Sigmoid colon (tissue), 7 donors: Measurements from ENCODE around the gene RAF1. TPM values are rescaled to one million over a fixed set of nuclear protein-coding genes. Genes with fewer than 3 reads are reported as not detected.

ENCODE experiments used
- DNase-seq: peaks from one replicate; pipeline ENCODE4 v3.0.0-alpha.2; 2019
- H3K27ac ChIP-seq, 4 donors: fragments of 200-600 bp; sonication (generic); one replicate each; pipeline ENCODE4 v1.5.1; 2016 to 2019; ENCODE audit warnings: mild to moderate bottlenecking in 1 of 4
- H3K27me3 ChIP-seq, 3 donors: fragments of 200-600 bp; sonication (generic); one replicate each; pipeline ENCODE4 v1.5.1; 2019; ENCODE audit warnings: mild to moderate bottlenecking in 1 of 3
- H3K36me3 ChIP-seq, 4 donors: fragments of 200-600 bp; sonication (generic); one replicate each; pipeline ENCODE4 v1.5.1; 2016 to 2019
- H3K4me1 ChIP-seq, 4 donors: fragments of 200-600 bp; sonication (generic); one replicate each; pipeline ENCODE4 v1.5.1; 2017 to 2019
- H3K4me3 ChIP-seq, 4 donors: fragments of 200-600 bp; sonication (generic); one replicate each; pipeline ENCODE4 v1.5.1; 2017 to 2019; ENCODE audit warnings: mild to moderate bottlenecking in 2 of 4, moderate library complexity in 1 of 4
- H3K9me3 ChIP-seq, 4 donors: fragments of 200-600 bp in 3 of 4; sonication (generic) in 3 of 4; one replicate each; pipeline versions ENCODE4 v1.5.1 to v1.6.1; 2013 to 2019
- EP300 ChIP-seq, 4 donors: sonication (generic); formaldehyde crosslinking; IDR thresholded peaks; one replicate each; pipeline ENCODE4 v1.6.1; 2017; ENCODE audit warnings: antibody characterized with exemption in 4 of 4
- POLR2A ChIP-seq, 2 donors: fragments of 450-650 bp; IDR thresholded peaks; one replicate each; pipeline ENCODE4 v1.6.1; 2016; ENCODE audit warnings: antibody characterized with exemption in 2 of 2, mild to moderate bottlenecking in 2 of 2, moderate library complexity in 2 of 2
- POLR2AphosphoS5 ChIP-seq, 4 donors: sonication (generic); formaldehyde crosslinking; IDR thresholded peaks; one replicate each; pipeline ENCODE4 v1.6.1; 2017; ENCODE audit warnings: antibody characterized with exemption in 4 of 4
- WGBS, 2 donors: extraction: QIAGEN DNeasy Blood & Tissue Kit; methylation state at CpG; one replicate each; pipeline ENCODE4 v1.1.7; 2013; 5-methylcytosine and 5-hydroxymethylcytosine counted together
- intact Hi-C: fragments of 100-400 bp; cut with DNase I; formaldehyde crosslinking; loops from one replicate; pipeline ENCODE4 v1.15.1; 2023
- polyA plus RNA-seq, 3 donors: library from polyadenylated mRNA; stranded (reverse); fragments of 200-250 nt; gene quantifications; one replicate each; pipeline ENCODE4 v1.2.3, GENCODE V29; 2013
- total RNA-seq, 4 donors: library from RNA; depleted of rRNA; stranded (reverse); fragments of >200 nt; gene quantifications; one replicate each; pipeline ENCODE4 v1.1.0, GENCODE V29; 2016
- TF ChIP-seq, protein P1 (sequence below), 4 experiments: fragments of 450-650 bp in 3 of 4; fragments of 200-600 bp in 1 of 4; IDR thresholded peaks; one replicate each; pipeline ENCODE4 v1.5.1; 2016 to 2019; ENCODE audit warnings: antibody characterized with exemption in 4 of 4, mild to moderate bottlenecking in 3 of 4, moderate library complexity in 2 of 4
- donor health status: healthy with polysubstance abuse.
- donor health status: Bipolar disorder and iron deficiency.
- donor health status: healthy.

The RAF1 gene
- total and polyA plus RNA-seq, 7 donors, result 45.0 to 101 (median 83.8) TPM

DNA sequence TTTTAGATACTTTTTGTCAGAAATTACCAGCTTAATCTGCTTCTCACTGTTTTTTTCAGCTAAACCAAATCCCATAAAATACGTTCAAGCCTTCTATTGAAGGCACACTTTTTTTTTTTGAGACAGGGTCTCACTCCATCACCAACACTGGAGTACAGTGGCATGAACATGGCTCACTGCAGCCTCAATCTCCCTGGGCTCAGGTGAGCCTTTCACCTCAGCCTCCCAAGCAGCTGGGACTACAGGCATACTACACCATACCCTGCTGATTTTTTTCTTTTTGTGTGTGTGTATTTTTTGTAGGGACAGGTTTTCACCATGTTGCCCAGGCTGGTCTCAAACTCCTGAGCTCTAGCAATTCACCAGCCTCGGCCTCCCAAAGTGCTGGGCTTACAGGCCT lies 3.7 kb downstream of the RAF1 start:
- WGBS, 2 donors, result 69 to 75% methylated on average over 2 of the region's 2 CpGs
- intact Hi-C loops, result loop anchor here (5.0 to 10.0 kb wide), 3 partner anchors 178 to 1485 kb away; partner anchors contain the start of gene TSEN2
- Histone ChIP-seq H3K27me3 (no peaks in the 10 kb centered on the region), H3K27ac (peak overlapping the region in 3 of 4 donors; percentile 41 to 100 (median 100)), H3K4me1 (peaks cover 0 to 75% (median 67%) of the 10 kb centered on the region in 4 donors), H3K4me3 (no peak overlapping the region), H3K36me3 (no peaks in the 10 kb centered on the region), H3K9me3 (no peaks in the 10 kb centered on the region)
- TF ChIP-seq POLR2A (IDR thresholded peaks at IDR 0.05) (no peak), POLR2AphosphoS5 (IDR thresholded peaks at IDR 0.05) (no peak), EP300 (IDR thresholded peaks at IDR 0.05) (no peak)
- TF ChIP-seq, protein P1, sequence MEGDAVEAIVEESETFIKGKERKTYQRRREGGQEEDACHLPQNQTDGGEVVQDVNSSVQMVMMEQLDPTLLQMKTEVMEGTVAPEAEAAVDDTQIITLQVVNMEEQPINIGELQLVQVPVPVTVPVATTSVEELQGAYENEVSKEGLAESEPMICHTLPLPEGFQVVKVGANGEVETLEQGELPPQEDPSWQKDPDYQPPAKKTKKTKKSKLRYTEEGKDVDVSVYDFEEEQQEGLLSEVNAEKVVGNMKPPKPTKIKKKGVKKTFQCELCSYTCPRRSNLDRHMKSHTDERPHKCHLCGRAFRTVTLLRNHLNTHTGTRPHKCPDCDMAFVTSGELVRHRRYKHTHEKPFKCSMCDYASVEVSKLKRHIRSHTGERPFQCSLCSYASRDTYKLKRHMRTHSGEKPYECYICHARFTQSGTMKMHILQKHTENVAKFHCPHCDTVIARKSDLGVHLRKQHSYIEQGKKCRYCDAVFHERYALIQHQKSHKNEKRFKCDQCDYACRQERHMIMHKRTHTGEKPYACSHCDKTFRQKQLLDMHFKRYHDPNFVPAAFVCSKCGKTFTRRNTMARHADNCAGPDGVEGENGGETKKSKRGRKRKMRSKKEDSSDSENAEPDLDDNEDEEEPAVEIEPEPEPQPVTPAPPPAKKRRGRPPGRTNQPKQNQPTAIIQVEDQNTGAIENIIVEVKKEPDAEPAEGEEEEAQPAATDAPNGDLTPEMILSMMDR (IDR thresholded peaks at IDR 0.05), result no peak
- no peak for DNase-seq

DNA sequence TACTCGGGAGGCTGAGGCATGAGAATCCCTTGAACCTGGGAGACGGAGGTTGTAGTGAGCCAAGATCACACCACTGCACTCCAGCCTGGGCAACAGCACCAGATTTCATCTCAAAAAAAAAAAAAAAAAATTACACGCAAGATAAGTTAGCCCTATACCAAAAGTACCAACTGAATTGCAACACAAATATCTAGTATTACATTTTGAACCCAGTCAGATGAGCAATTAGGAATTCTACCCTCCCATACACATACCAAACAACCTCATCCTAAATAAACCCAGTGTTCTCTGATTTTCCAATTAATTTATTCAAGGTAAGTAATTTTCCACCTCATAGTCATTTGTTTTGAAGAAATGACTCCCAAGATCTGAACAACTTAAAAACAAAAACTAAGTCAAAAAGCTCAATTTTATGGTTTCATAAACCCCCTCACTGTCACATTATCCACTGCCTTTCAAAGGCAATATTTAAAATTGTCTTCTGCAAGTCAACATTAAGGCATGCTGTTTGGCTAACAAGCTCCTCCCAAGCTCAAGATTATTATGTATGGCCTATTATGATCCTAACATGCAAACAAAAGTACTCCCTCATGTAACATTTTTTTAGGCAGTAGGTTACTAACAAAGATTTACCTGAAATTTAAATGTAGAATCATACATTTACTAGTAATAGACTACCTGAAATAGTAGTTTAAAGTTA lies 4.5 kb downstream of the RAF1 start:
- WGBS, 2 donors, result 94 to 96% methylated on average over 3 of the region's 3 CpGs
- Histone ChIP-seq H3K9me3 (no peaks in the 10 kb centered on the region), H3K4me3 (no peak overlapping the region), H3K36me3 (no peaks in the 10 kb centered on the region), H3K27ac (peak overlapping the region; percentile 4 to 100 (median 70)), H3K27me3 (no peaks in the 10 kb centered on the region), H3K4me1 (peaks cover 0 to 70% (median 66%) of the 10 kb centered on the region in 4 donors)
- TF ChIP-seq POLR2AphosphoS5 (IDR thresholded peaks at IDR 0.05) (no peak), POLR2A (IDR thresholded peaks at IDR 0.05) (no peak), EP300 (IDR thresholded peaks at IDR 0.05) (no peak)
- TF ChIP-seq, protein P1 (IDR thresholded peaks at IDR 0.05), result no peak
- intact Hi-C loops, result loop anchor here (5.0 to 10.0 kb wide), 3 partner anchors 177 to 1485 kb away; partner anchors contain the start of gene TSEN2
- no peak for DNase-seq

DNA sequence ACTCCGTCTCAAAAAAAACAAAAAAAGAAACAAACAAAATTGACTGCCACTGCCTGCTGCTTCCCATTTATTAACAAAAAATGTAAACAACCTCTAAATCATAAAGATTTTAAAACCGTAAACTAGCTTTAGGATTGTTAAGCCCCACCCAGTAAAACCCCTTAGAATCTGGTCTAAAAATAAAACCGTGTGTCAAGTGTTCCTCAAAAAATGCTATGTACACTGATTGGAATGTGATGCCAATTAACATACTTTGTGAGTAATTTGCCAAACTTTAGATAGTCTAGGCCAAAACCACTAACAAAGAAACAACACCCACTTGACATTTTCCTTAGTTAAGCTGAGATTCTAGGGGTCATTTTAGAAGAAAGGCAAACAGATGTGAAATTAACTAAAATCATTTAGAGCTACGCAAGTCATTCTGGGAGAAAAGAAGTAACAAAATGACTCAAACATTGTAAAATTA lies 5.3 kb downstream of the RAF1 start:
- no peak for DNase-seq
- no peaks in the 10 kb centered on the region for H3K9me3 ChIP-seq
- peaks cover 0 to 77% (median 74%) of the 10 kb centered on the region in 4 donors for H3K4me1 ChIP-seq
- H3K4me3 ChIP-seq, result no peak overlapping the region
- intact Hi-C loops, result no loop called here
- H3K27me3 ChIP-seq, result no peaks in the 10 kb centered on the region
- H3K36me3 ChIP-seq, result no peaks in the 10 kb centered on the region
- 33 to 45% methylated on average over 4 of the region's 4 CpGs for WGBS, 2 donors
- TF ChIP-seq, protein P1 (IDR thresholded peaks at IDR 0.05), result no peak
- peak overlapping the region; percentile 4 to 100 (median 70) for H3K27ac ChIP-seq

DNA sequence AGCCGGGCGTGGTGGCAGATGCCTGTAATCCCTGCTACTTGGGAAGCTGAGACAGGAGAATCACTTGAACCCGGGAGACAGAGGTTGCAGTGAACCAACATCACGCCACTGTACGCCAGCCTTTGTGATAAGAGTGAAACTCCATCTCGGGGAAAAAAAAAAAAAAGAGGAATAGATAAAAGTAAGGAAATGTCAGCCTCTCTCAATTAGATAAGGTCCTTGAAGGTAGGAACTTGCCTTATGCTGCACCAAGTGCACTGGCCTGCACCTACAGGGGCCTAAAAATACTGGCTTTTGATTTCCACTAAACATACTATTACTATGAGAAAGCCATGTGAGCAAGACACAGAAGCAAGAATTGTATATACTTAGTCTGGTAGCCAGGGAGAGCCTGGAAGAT lies 7.1 kb downstream of the RAF1 start:
- whole genome bisulfite sequencing, 2 donors, result 91 to 92% methylated on average over 6 of the region's 6 CpGs
- DNase-seq, result no peak
- H3K27me3 ChIP-seq, result no peaks in the 10 kb centered on the region
- no peak for TF ChIP-seq POLR2AphosphoS5 (IDR thresholded peaks at IDR 0.05)
- no peak for TF ChIP-seq POLR2A (IDR thresholded peaks at IDR 0.05)
- TF ChIP-seq EP300 (IDR thresholded peaks at IDR 0.05), result no peak
- TF ChIP-seq, protein P1 (IDR thresholded peaks at IDR 0.05), result no peak
- no peak overlapping the region for H3K4me3 ChIP-seq
- H3K4me1 ChIP-seq, result peaks cover 0 to 85% (median 77%) of the 10 kb centered on the region in 4 donors
- no peaks in the 10 kb centered on the region for H3K36me3 ChIP-seq
- intact Hi-C loops, result no loop called here
- H3K9me3 ChIP-seq, result no peaks in the 10 kb centered on the region
- peak overlapping the region in 1 of 4 donors; percentile 6 for H3K27ac ChIP-seq
